ENCODE measurements around the gene MAG.

The MAG gene

GRCh38 chr19:35300339-35300649, 8.3 kb downstream of the MAG start:
- no peaks in the 10 kb centered on the region for H3K36me3 ChIP-seq
- no peaks in the 10 kb centered on the region for H3K4me1 ChIP-seq
- H3K27me3 ChIP-seq = peaks cover 0 to 66% of the 10 kb centered on the region in 2 donors
- intact Hi-C loops (cut with DNase I; ENCODE audit: low total_unique reads) = no loop called here
- no peak overlapping the region for H3K27ac ChIP-seq
- no peak overlapping the region for H3K4me3 ChIP-seq
- TF ChIP-seq CTCF (IDR thresholded peaks at IDR 0.05) = no peak
- no peaks in the 10 kb centered on the region for H3K9me3 ChIP-seq
- DNase-seq = no peak

- H3K27me3 ChIP-seq = peaks cover 0 to 55% of the 10 kb centered on the region in 2 donors
- H3K27ac ChIP-seq = no peak overlapping the region
- no peaks in the 10 kb centered on the region for H3K4me1 ChIP-seq
- H3K36me3 ChIP-seq = no peaks in the 10 kb centered on the region
- intact Hi-C loops (cut with DNase I; ENCODE audit: low total_unique reads) = no loop called here
- H3K9me3 ChIP-seq = no peaks in the 10 kb centered on the region
- DNase-seq = no peak
- TF ChIP-seq CTCF (IDR thresholded peaks at IDR 0.05) = no peak
- no peak overlapping the region for H3K4me3 ChIP-seq
Observed at GRCh38 chr19:35301961-35302360, 10.0 kb downstream of the MAG start.

- intact Hi-C loops (cut with DNase I; ENCODE audit: low total_unique reads) = no loop called here
- TF ChIP-seq CTCF (IDR thresholded peaks at IDR 0.05) = no peak
- no peak for DNase-seq
- no peak overlapping the region for H3K4me3 ChIP-seq
- no peaks in the 10 kb centered on the region for H3K36me3 ChIP-seq
- no peaks in the 10 kb centered on the region for H3K4me1 ChIP-seq
- no peak overlapping the region for H3K27ac ChIP-seq
- H3K9me3 ChIP-seq = no peaks in the 10 kb centered on the region
- H3K27me3 ChIP-seq = peaks cover 0 to 53% of the 10 kb centered on the region in 2 donors
Observed at GRCh38 chr19:35302446-35302845, 10.5 kb downstream of the MAG start.

DNA sequence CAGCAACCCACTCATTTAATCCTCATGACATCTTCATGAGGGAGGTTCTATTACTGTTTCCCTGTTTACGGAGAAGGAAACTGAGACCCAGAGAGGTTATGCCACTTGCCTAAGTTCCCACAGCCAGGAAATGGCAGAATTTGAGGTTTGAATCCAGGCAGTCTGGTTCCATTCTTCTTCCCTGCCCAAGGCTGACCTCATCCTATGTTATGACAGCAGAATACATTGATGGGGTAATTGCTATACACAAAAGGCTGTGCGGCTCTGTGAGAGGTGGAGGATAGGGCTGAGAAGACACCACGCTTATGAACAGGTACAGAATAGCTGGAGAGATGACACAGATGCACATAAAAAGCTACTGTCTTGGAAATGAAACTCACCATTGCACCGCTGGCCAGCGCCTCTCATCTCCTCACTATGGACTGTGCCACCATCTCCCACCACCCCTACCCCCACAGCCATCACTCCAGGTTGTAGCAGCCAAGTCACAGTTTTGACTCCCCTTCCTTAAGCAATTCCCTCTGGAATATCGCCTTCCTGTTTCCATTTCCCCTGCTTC, 11.5 kb downstream of the MAG start:
- no peaks in the 10 kb centered on the region for H3K36me3 ChIP-seq
- H3K4me1 ChIP-seq = no peaks in the 10 kb centered on the region
- intact Hi-C loops (cut with DNase I; ENCODE audit: low total_unique reads) = no loop called here
- DNase-seq = no peak
- H3K27ac ChIP-seq = no peak overlapping the region
- no peak for TF ChIP-seq CTCF (IDR thresholded peaks at IDR 0.05)
- H3K27me3 ChIP-seq = peaks cover 0 to 44% of the 10 kb centered on the region in 2 donors
- no peak overlapping the region for H3K4me3 ChIP-seq
- H3K9me3 ChIP-seq = no peaks in the 10 kb centered on the region

- H3K36me3 ChIP-seq = no peaks in the 10 kb centered on the region
- H3K4me1 ChIP-seq = no peaks in the 10 kb centered on the region
- H3K27me3 ChIP-seq = peaks cover 0 to 39% of the 10 kb centered on the region in 2 donors
- DNase-seq = no peak
- H3K27ac ChIP-seq = no peak overlapping the region
- H3K4me3 ChIP-seq = no peak overlapping the region
- TF ChIP-seq CTCF (IDR thresholded peaks at IDR 0.05) = no peak
- intact Hi-C loops (cut with DNase I; ENCODE audit: low total_unique reads) = no loop called here
- no peaks in the 10 kb centered on the region for H3K9me3 ChIP-seq
Observed at GRCh38 chr19:35304036-35304435, 12.1 kb downstream of the MAG start.

DNA sequence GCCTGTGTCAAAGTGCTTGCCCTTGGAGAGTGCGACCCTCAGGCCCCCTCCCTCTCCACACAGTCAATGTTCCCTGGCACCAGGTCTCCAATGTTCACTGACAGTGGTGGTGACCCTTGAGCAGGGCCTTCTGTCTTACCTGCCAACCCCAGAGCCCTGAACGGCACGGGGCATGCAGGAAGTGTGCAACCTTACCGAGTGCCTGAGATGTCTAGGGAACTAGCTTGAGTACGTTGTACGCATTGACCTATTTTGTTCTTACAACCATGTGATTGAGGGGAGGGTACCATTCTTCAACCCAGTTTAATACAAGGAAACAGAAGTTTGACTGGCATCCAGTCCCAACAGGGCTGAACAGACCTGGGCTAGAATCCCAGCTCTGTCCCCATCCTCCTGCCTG, 13.2 kb downstream of the MAG start:
- Histone ChIP-seq H3K4me1 (peaks cover 0 to 4% (median 0%) of the 10 kb centered on the region in 4 donors), H3K27me3 (peaks cover 0 to 31% of the 10 kb centered on the region in 2 donors), H3K36me3 (no peaks in the 10 kb centered on the region), H3K9me3 (no peaks in the 10 kb centered on the region), H3K4me3 (no peak overlapping the region), H3K27ac (no peak overlapping the region)
- intact Hi-C loops (cut with DNase I; ENCODE audit: low total_unique reads) = no loop called here
- no peak for TF ChIP-seq CTCF (IDR thresholded peaks at IDR 0.05)
- DNase-seq = no peak
